Activated CD4-positive, alpha-beta T cell treated with anti-CD3 and anti-CD28 coated beads for 24 hours (primary cell): ENCODE measurements around the gene GPR119.
"Not testable (repeated sequence)": the region's sequence is repeated elsewhere in the genome, so short reads cannot be mapped to it uniquely, and the experiment has no call there.

Source experiments
- DNase-seq, 2 donors: peaks; one replicate each; pipeline ENCODE4 v3.0.0-alpha.2; 2020; ENCODE audit warnings: low read depth in 2 of 2

The GPR119 gene

DNA sequence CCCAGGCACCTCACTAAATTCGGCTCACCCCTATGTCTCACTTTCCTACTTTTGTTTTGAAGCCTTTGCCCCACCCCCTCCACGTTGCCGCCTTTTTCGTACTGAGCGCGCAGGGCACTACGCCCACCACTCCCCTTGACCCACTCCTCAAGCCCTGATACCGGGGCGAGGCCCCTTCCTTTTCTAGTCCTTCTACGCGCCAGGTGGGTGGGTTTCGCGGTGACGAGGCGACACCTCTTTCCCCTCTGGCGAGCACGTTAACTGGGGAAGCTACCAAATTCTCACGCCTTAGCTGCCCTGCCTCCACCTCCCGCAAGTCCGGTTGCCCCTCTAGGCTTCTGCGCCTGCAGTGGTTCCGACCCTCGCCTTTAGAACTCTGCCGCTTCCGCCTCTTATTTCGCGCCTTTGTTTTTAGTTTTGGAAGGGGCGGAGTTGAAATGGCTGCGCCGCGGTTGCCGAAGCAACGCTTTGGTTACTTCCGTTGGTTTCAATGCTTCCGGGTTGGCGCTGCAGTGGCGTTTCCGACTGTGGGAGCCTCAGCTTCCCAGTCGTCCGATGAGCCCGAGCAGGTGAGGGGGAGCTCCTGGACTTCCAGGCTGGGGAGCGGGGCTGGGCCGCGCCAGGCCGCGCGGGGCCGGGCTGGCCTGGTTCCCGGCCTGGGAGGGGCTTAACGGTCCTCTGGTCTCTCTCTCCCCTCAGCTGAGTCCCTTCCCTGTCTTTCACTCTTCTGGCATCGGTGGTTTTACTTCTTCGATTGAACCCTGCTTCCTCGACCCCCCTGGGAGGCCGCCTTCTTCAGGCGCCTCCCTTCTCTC lies 45.9 kb downstream of the GPR119 start, which contains the start of gene SLC25A14:
TSS of gene SLC25A14 (plus strand) at position 512 of the 815 bp plus-strand sequence. CDS start 360 bp downstream, outside the sequence.
- DNase-seq = peak; percentile 39 to 51

DNA sequence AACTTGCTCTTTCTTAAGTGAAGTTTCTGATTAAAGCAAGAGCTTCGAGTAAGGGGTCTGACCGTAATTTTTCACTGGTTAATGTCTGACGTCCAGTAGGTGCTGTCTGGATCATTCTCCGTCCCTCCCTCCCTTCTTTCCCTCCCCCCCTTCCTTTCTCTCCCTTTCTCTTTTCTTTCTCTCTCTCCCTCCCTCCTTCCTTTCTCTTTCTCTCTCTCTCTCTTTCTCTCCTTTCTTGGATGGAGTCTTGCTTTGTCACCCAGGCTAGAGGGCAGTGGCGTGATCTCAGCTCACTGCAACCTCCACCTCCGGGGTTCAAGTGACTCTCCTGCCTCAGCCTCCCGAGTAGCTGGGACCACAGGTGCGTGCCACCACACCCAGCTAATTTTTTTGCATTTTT lies 46.6 kb downstream of the GPR119 start:
- not testable (repeated sequence) for DNase-seq

DNA sequence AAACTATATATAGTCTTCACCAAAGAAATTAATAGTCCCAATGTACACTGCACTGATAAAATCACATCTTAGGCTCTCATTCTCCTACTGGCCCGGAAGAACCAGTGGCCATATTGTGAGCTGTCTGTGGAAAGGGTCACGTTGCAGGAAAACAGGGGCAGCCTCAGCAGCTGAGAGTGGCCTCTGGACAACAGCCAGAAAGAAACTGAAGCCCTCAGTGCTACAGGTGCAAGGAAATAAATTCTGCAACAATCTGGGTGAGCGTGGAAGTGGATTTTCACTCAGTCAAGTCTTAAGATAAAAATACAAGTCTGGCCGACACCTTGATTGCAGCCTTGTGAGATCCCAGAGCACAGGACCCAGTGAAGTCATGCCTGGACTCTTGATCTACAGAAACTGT lies 48.9 kb downstream of the GPR119 start:
- DNase-seq = no peak
